ENCODE results near the gene TECPR2. TPM values are rescaled to one million over a fixed set of nuclear protein-coding genes. Genes with fewer than 3 reads are reported as not detected.
A peak's percentile ranks its signal among the peaks of the same experiment; 100 is the strongest.

Gene TECPR2
- total and polyA plus RNA-seq, 2 of the 13 experiments (the other 11 are each of a cell fraction or from before 2014, with no cell fraction given) = 3.5 to 5.7 TPM

- Histone ChIP-seq H3K4me1 (ENCODE audit: insufficient read depth, low read length) (peaks cover 41% of the 10 kb centered on the region), H3K36me3 (replicated peaks in 1 of 2; ENCODE audit: control insufficient read depth in 1 of 2, insufficient read depth in 2 of 2, low read length in 2 of 2) (peaks cover 3 to 4% of the 10 kb centered on the region in 2 experiments; a peak in 1 of 5 replicates), H3K9me3 (ENCODE audit: low read length) (no peaks in the 10 kb centered on the region), H3K4me3 (replicated peaks in 1 of 3; ENCODE audit: insufficient read depth in 1 of 3, low read depth in 2 of 3, low read length in 3 of 3) (peak overlapping the region; percentile 60 to 90 (median 84)), H4K20me1 (ENCODE audit: insufficient read depth, low read length) (no peaks in the 10 kb centered on the region), H3K27ac (ENCODE audit: extremely low read length, insufficient read depth, low read length) (peak overlapping the region; percentile 80), H3K27me3 (ENCODE audit: control insufficient read depth in 1 of 2, insufficient read depth in 2 of 2, low read length in 2 of 2) (no peaks in the 10 kb centered on the region; a peak in 2 of 5 replicates), H3K4me2 (ENCODE audit: low read depth, low read length) (peak overlapping the region; percentile 88), H3K79me2 (ENCODE audit: insufficient read depth, low read length) (no peaks in the 10 kb centered on the region), H2AFZ (ENCODE audit: low read length) (no peak overlapping the region), H3K9ac (ENCODE audit: insufficient read depth, low read depth, low read length) (peak overlapping the region; percentile 80)
- FAIRE-seq (peak; percentile 76), DNase-seq (ENCODE audit: low spot score) (peak; percentile 59), ATAC-seq (peak; percentile 14)
- CTCF ChIA-PET (ENCODE audit: low intra/inter-chr PET ratio, low total read pairs) = no interaction called here
- no TSS peak for BruUV-seq (replicated peaks)
- POLR2A ChIA-PET = interaction anchor here (0.9 to 1.8 kb wide), 10 partner anchors 8 to 187 kb away, joined by 3 to 11 read pairs (median 6); no protein-coding TSS in a partner anchor
- intact Hi-C loops (cut with micrococcal nuclease; ENCODE audit: unreplicated experiment) = no loop called here
- in situ Hi-C loops (cut with HindIII; ENCODE audit: extremely low pct_ligation_motif_present, low pct_unique_long_range_greater_than_20kb) = no loop called here
- WGBS (ENCODE audit: low lambda C conversion rate) = 2% methylated on average over 8 of the region's 14 CpGs
- TF ChIP-seq ZNF333 (CRISPR knock-in tag; IDR thresholded peaks at IDR 0.05; ENCODE audit: borderline replicate concordance) (no peak), JUND (CRISPR knock-in tag; IDR thresholded peaks at IDR 0.05) (no peak), POLR2A (IDR thresholded peaks at IDR 0.05; ENCODE audit: insufficient read depth in 1 of 2, low read depth in 2 of 2, low read length in 2 of 2) (peak in 1 of 2 experiments; percentile 69; a peak in 2 of 4 replicates), PPARG (CRISPR knock-in tag; conservative IDR thresholded peaks at IDR 0.05) (0 out of 2 replicates have a peak, but pooled peaks have one; percentile 13), SOX5 (CRISPR knock-in tag; IDR thresholded peaks at IDR 0.05; ENCODE audit: borderline replicate concordance) (peak; percentile 58; the same call in 1 of the 2 replicates), SIN3A (IDR thresholded peaks at IDR 0.05; ENCODE audit: borderline replicate concordance, low read depth, low read length) (peak; percentile 57; the same call in 1 of the 2 replicates), HDAC2 (CRISPR knock-in tag; IDR thresholded peaks at IDR 0.05) (peak; percentile 50), CBX1 (IDR thresholded peaks at IDR 0.05; ENCODE audit: low read depth) (peak; percentile 35), HIVEP1 (CRISPR knock-in tag; IDR thresholded peaks at IDR 0.05) (peak; percentile 44; the same call in 1 of the 2 replicates), MED1 (CRISPR knock-in tag; IDR thresholded peaks at IDR 0.05) (peak; percentile 45; the same call in 1 of the 2 replicates), MAZ (IDR thresholded peaks at IDR 0.05; ENCODE audit: borderline replicate concordance, low read depth, low read length) (peak; percentile 28; the same call in 1 of the 2 replicates), MAZ (CRISPR knock-in tag; IDR thresholded peaks at IDR 0.05; ENCODE audit: low read depth) (no peak), NFE2L1 (CRISPR knock-in tag; IDR thresholded peaks at IDR 0.05; ENCODE audit: borderline replicate concordance) (no peak), HDAC1 (CRISPR knock-in tag; IDR thresholded peaks at IDR 0.05) (0 out of 2 replicates have a peak, but pooled peaks have one; percentile 35), PRDM10 (CRISPR knock-in tag; IDR thresholded peaks at IDR 0.05; ENCODE audit: low read depth) (peak; percentile 20; the same call in 1 of the 2 replicates), LCORL (IDR thresholded peaks at IDR 0.05) (no peak), LCORL (CRISPR knock-in tag; IDR thresholded peaks at IDR 0.05) (peak; percentile 59; the same call in 1 of the 2 replicates), ZFP91 (CRISPR knock-in tag; IDR thresholded peaks at IDR 0.05; ENCODE audit: borderline replicate concordance) (peak; percentile 17; the same call in 1 of the 2 replicates), RFX1 (IDR thresholded peaks at IDR 0.05) (no peak), ONECUT2 (CRISPR knock-in tag; IDR thresholded peaks at IDR 0.05) (no peak)
Measured at GRCh38 chr14:102508410-102508773, 145.7 kb downstream of the TECPR2 start.
